Kidney (tissue), 14 donors: ENCODE data around the gene MC4R. TPM values are rescaled to one million over a fixed set of nuclear protein-coding genes. Genes with fewer than 3 reads are reported as not detected.
A peak's percentile ranks its signal among the peaks of the same experiment; 100 is the strongest.

Experiments
- DNase-seq, 5 donors: peaks; one replicate each; pipeline ENCODE4 v3.0.0-alpha.2; 2013 to 2020
- FAIRE-seq: peaks from 2 replicates; lab custom pipeline; 2012; peaks lifted over from hg19 to GRCh38; lab: Jason Lieb, UNC
- H3K27ac ChIP-seq, 2 donors: one replicate each; pipeline ENCODE4 v1.7.0; 2013; ENCODE audit warnings: low read depth in 2 of 2, low read length in 2 of 2, inconsistent platforms in 1 of 2
- H3K27me3 ChIP-seq: one replicate; pipeline ENCODE4 v1.7.1; 2013; ENCODE audit warnings: low read length, inconsistent platforms; ENCODE audit not compliant: control insufficient read depth, insufficient read depth
- H3K36me3 ChIP-seq, 3 donors: one replicate each; pipeline versions ENCODE4 v1.7.0 to v1.7.1; 2013; ENCODE audit warnings: low read length in 3 of 3, control low read depth in 1 of 3, inconsistent platforms in 1 of 3; ENCODE audit not compliant: insufficient read depth in 3 of 3, control insufficient read depth in 2 of 3
- H3K4me1 ChIP-seq, 3 donors: one replicate each; pipeline versions ENCODE4 v1.7.0 to v1.7.1; 2013; ENCODE audit warnings: low read length in 3 of 3, inconsistent platforms in 1 of 3, low read depth in 1 of 3; ENCODE audit not compliant: control insufficient read depth in 2 of 3, insufficient read depth in 2 of 3
- H3K4me3 ChIP-seq, 3 donors: one replicate each; pipeline versions ENCODE4 v1.7.0 to v1.8.1; 2013; ENCODE audit warnings: low read length in 3 of 3, control low read depth in 1 of 3, inconsistent platforms in 1 of 3
- H3K9ac ChIP-seq, 3 donors: one replicate each; pipeline versions ENCODE4 v1.7.0 to v1.7.1; 2013; ENCODE audit warnings: low read length in 3 of 3, control low read depth in 1 of 3, inconsistent platforms in 1 of 3
- H3K9me3 ChIP-seq, 3 donors: one replicate each; pipeline versions ENCODE4 v1.7.0 to v1.7.1; 2013; ENCODE audit warnings: low read length in 3 of 3, control low read depth in 1 of 3, inconsistent platforms in 1 of 3; ENCODE audit not compliant: control insufficient read depth in 2 of 3, insufficient read depth in 1 of 3
- CTCF ChIP-seq: IDR thresholded peaks from 3 replicates; pipeline ENCODE4 v1.5.1; 2012; ENCODE audit warnings: mild to moderate bottlenecking, moderate library complexity, borderline replicate concordance; ENCODE audit not compliant: insufficient read depth; ENCODE audit errors: extremely low read depth
- intact Hi-C: fragments of 100-400 bp; cut with DNase I; formaldehyde crosslinking; loops from one replicate; pipeline ENCODE4 v1.11.1; 2022
- polyA plus RNA-seq: library from polyadenylated mRNA; stranded (reverse); fragments of 350-450 nt; fragmentation: Illumina TruSeq; extraction: RNeasy Lipid Tissue Mini Kit (QIAGEN cat#74804); gene quantifications from one replicate; pipeline ENCODE4 v1.2.3, GENCODE V29; 2014; ENCODE audit warnings: low read depth, low replicate concordance; ENCODE audit not compliant: insufficient read depth
- total RNA-seq: library from RNA; stranded (reverse); fragmentation: NEBNext Ultra II Directional; extraction: Animal tissue kit (Norgen Biotek cat#: 25700); gene quantifications from one replicate; pipeline ENCODE4 v1.2.1, GENCODE V29; 2021
- donor health status: control.
- donor health status: control.
- donor health status: control.
- donor health status: control.
- donor health status: control.
- donor health status: DM: yes; HTN: yes; CAD: no.
- donor health status: Normal renal cell carcinoma (clear cell type).

Gene MC4R
- total and polyA plus RNA-seq, 2 donors from 2014 or later, result 0.19 TPM; not detected in 1

DNA sequence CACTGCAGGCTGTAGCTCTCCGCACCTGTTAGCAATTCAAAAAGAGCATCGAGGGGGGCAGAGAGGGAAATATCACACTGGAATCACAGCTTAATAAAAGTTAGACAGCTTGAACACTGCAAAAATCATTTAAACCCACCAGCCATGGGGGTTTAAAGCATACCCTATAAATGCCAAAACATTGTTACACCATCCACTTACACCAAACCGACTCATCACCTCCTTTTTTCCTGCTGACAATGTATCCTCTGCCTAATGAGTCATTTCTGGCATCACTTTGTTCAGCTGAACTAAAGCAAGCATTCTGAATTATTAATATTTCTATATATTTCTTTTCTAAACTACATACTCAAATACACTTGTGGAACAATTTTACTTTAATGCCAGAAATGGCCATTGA, 21.6 kb downstream of the MC4R start:
- no peak for FAIRE-seq
- Histone ChIP-seq H3K27me3 (no peaks in the 10 kb centered on the region), H3K9me3 (no peaks in the 10 kb centered on the region), H3K27ac (no peak overlapping the region), H3K36me3 (no peaks in the 10 kb centered on the region), H3K9ac (no peak overlapping the region), H3K4me1 (no peaks in the 10 kb centered on the region), H3K4me3 (no peak overlapping the region)
- intact Hi-C loops, result no loop called here
- TF ChIP-seq CTCF, result no peak
- no peak for DNase-seq

- Histone ChIP-seq H3K9ac (no peak overlapping the region), H3K27me3 (no peaks in the 10 kb centered on the region), H3K27ac (no peak overlapping the region), H3K4me1 (no peaks in the 10 kb centered on the region), H3K4me3 (no peak overlapping the region), H3K36me3 (no peaks in the 10 kb centered on the region), H3K9me3 (no peaks in the 10 kb centered on the region)
- intact Hi-C loops, result no loop called here
- FAIRE-seq (no peak), DNase-seq (no peak)
- no peak for TF ChIP-seq CTCF
Observed at GRCh38 chr18:60350150-60350549, 22.4 kb downstream of the MC4R start.

DNA sequence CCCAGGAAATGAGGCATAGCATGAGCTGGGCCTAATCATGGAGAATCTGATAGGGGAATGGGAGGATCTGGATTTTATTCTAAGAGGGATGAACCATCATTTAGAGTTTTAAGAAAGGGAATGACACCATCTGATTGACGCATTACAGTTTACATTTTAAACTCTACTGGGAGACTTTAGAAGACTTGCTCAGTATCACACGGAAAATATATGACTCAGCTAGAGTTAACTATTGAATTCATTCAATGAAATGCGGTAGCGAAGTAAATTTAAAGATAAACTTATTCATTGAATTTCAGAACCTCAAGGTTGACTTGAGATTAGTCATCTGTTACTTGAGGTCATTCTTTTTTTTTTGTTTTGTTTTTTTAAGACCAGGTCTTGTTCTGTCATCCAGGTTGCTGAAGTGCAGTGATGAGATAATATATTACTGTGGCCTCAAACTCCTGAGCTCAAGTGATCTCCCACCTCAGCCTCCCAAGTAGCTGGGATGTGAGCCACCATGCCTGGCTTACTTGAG, 25.0 kb downstream of the MC4R start:
- Histone ChIP-seq H3K27ac (no peak overlapping the region), H3K4me3 (no peak overlapping the region), H3K4me1 (no peaks in the 10 kb centered on the region), H3K9ac (no peak overlapping the region), H3K9me3 (no peaks in the 10 kb centered on the region), H3K36me3 (no peaks in the 10 kb centered on the region), H3K27me3 (no peaks in the 10 kb centered on the region)
- TF ChIP-seq CTCF, result no peak
- DNase-seq (no peak), FAIRE-seq (no peak)
- intact Hi-C loops, result no loop called here

- no peak overlapping the region for H3K9ac ChIP-seq
- H3K27ac ChIP-seq, result no peak overlapping the region
- TF ChIP-seq CTCF, result no peak
- H3K27me3 ChIP-seq, result no peaks in the 10 kb centered on the region
- FAIRE-seq, result no peak
- intact Hi-C loops, result no loop called here
- no peaks in the 10 kb centered on the region for H3K9me3 ChIP-seq
- H3K4me3 ChIP-seq, result no peak overlapping the region
- DNase-seq, result peak in 1 of 5 donors; percentile 29
- no peaks in the 10 kb centered on the region for H3K4me1 ChIP-seq
- no peaks in the 10 kb centered on the region for H3K36me3 ChIP-seq
Observed at GRCh38 chr18:60339018-60339417, 33.6 kb downstream of the MC4R start.
